Measurements from ENCODE around the gene NAPB.

NAPB gene

GRCh38 chr20:23332467-23332866, 88.8 kb downstream of the NAPB start:
- TF ChIP-seq CTCF (IDR thresholded peaks at IDR 0.05; ENCODE audit: control insufficient read depth, insufficient read depth, low read depth, low read length, missing control alignments): no peak
- DNase-seq (ENCODE audit: low read depth): no peak
- H3K4me3 ChIP-seq (ENCODE audit: control insufficient read depth, low read depth, low read length): no peak overlapping the region

- DNase-seq (ENCODE audit: low read depth): no peak
- no peak for TF ChIP-seq CTCF (IDR thresholded peaks at IDR 0.05; ENCODE audit: control insufficient read depth, insufficient read depth, low read depth, low read length, missing control alignments)
- no peak overlapping the region for H3K4me3 ChIP-seq (ENCODE audit: control insufficient read depth, low read depth, low read length)
Observed at GRCh38 chr20:23331450-23332350, 89.6 kb downstream of the NAPB start.

DNA sequence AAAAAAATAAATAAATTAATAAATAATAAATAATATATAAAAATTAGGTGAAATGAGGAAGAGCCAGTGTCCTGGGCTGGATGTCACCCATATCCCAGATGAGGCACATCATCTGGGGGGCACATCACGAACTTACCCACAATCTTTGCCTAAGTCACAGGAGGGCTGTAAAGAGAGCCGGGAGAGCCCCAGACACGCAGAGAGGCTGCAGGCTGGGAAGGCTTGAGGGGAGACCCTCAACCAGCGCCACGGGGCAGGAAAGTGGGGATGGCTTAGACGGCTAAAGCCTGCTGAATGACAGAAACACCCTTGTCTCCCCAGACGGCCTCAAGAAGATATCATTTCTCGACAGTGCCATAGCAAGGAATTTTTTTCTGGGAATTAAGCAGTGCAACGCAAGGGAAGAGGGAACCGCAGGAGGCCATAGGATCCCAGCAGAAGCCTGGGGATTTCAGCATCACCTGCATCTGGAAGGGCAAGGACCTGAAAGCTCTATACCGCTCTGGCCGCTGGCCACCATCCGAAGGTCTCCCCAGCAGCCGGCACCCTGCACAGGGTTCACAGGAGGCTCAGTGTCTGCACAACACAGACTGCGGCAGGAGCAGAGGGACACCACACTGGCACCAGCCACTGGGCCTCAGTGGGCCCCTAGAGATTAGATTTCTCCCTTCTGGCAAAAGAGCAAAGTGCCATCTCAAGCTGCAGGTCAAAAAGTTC, 93.5 kb downstream of the NAPB start:
- TF ChIP-seq CTCF (IDR thresholded peaks at IDR 0.05; ENCODE audit: control insufficient read depth, insufficient read depth, low read depth, low read length, missing control alignments): no peak
- no peak for DNase-seq (ENCODE audit: low read depth)

DNA sequence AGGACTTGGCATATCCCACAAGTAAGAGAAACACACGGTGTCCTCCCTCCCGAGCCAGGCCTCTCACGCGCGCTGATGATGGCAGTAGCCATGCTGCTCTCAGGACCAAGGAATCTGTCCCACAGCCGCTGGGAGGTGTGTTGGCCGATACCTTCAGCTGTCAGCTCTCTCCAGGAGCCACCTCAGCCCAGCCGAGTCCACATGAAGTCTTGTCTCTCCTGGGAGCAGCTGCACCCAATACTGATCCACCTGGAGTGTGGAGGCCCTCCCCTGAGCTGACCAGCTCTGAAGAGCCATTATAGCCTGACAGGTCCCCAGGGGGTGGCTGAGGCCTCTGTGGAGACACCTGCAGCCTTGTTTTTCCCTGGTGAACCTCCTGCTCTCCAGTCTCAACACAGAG, 94.5 kb downstream of the NAPB start:
- H3K4me3 ChIP-seq (ENCODE audit: control insufficient read depth, low read depth, low read length): no peak overlapping the region
- TF ChIP-seq CTCF (IDR thresholded peaks at IDR 0.05; ENCODE audit: control insufficient read depth, insufficient read depth, low read depth, low read length, missing control alignments): no peak
- DNase-seq (ENCODE audit: low read depth): no peak

More for the DNA sequence above, 93.5 kb downstream of the NAPB start:
- no peak overlapping the region for H3K4me3 ChIP-seq (ENCODE audit: control insufficient read depth, low read depth, low read length)

- TF ChIP-seq CTCF (IDR thresholded peaks at IDR 0.05; ENCODE audit: control insufficient read depth, insufficient read depth, low read depth, low read length, missing control alignments): no peak
- no peak for DNase-seq (ENCODE audit: low read depth)
- H3K4me3 ChIP-seq (ENCODE audit: control insufficient read depth, low read depth, low read length): no peak overlapping the region
Observed at GRCh38 chr20:23325107-23325506, 96.2 kb downstream of the NAPB start.

All from AG09309 (cell line).